Ectodermal cell (in vitro differentiated cells): ENCODE data around the gene CTAGE15. TPM values are rescaled to one million over a fixed set of nuclear protein-coding genes. Genes with fewer than 3 reads are reported as not detected.
"Not testable (repeated sequence)": the region's sequence is repeated elsewhere in the genome, so short reads cannot be mapped to it uniquely, and the experiment has no call there.

Experiments
- H3K27ac ChIP-seq: 2 replicates; pipeline ENCODE4 v1.7.0; 2013; ENCODE audit warnings: mild to moderate bottlenecking, low read depth, low read length; ENCODE audit not compliant: insufficient read depth, poor library complexity, severe bottlenecking
- H3K27me3 ChIP-seq: 2 replicates; pipeline ENCODE4 v1.7.0; 2013; ENCODE audit warnings: mild to moderate bottlenecking, low read length; ENCODE audit not compliant: insufficient read depth, control insufficient read depth, poor library complexity, severe bottlenecking
- H3K36me3 ChIP-seq: one replicate; pipeline ENCODE4 v1.7.0; 2013; ENCODE audit warnings: low read length; ENCODE audit not compliant: control insufficient read depth, insufficient read depth
- H3K4me1 ChIP-seq: one replicate; pipeline ENCODE4 v1.7.0; 2013; ENCODE audit warnings: low read length; ENCODE audit not compliant: control insufficient read depth, insufficient read depth
- H3K4me3 ChIP-seq: 2 replicates; pipeline ENCODE4 v1.7.0; 2013; ENCODE audit warnings: low read depth, low read length, control low read depth; ENCODE audit not compliant: insufficient read depth
- H3K9me3 ChIP-seq: 2 replicates; pipeline ENCODE4 v1.7.0; 2013; ENCODE audit warnings: mild to moderate bottlenecking, low read length, moderate library complexity; ENCODE audit not compliant: control insufficient read depth
- WGBS, 2 experiments: methylation state at CpG; one replicate each; pipeline ENCODE4 v1.1.7; 2013; ENCODE audit warnings: missing lambda C conversion rate in 2 of 2; 5-methylcytosine and 5-hydroxymethylcytosine counted together
- polyA plus RNA-seq, 4 experiments: library from polyadenylated mRNA; stranded (reverse); fragments of 50-300 nt; gene quantifications; one replicate each; pipeline ENCODE4 v1.2.3, GENCODE V29; 2013

Gene CTAGE15, protein sequence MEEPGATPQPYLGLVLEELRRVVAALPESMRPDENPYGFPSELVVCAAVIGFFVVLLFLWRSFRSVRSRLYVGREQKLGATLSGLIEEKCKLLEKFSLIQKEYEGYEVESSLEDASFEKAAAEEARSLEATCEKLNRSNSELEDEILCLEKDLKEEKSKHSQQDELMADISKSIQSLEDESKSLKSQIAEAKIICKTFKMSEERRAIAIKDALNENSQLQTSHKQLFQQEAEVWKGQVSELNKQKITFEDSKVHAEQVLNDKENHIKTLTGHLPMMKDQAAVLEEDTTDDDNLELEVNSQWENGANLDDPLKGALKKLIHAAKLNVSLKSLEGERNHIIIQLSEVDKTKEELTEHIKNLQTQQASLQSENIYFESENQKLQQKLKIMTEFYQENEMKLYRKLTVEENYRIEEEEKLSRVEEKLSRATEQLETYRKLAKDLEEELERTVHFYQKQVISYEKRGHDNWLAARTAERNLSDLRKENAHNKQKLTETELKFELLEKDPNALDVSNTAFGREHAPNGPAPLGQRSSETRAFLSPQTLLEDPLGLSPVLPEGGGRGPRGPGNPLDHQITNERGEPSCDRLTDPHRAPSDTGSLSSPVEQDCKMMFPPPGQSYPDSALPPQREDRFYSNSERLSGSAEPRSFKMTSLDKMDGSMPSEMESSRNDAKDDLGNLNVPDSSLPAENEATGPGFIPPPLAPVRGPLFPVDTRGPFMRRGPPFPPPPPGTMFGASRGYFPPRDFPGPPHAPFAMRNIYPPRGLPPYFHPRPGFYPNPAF
- not detected for polyA plus RNA-seq (2013, experiment 1 of 4)
- polyA plus RNA-seq (2013, experiment 2 of 4) = not detected
- polyA plus RNA-seq (2013, experiment 3 of 4) = 0.16 TPM
- 0.16 TPM for polyA plus RNA-seq (2013, experiment 4 of 4)

DNA sequence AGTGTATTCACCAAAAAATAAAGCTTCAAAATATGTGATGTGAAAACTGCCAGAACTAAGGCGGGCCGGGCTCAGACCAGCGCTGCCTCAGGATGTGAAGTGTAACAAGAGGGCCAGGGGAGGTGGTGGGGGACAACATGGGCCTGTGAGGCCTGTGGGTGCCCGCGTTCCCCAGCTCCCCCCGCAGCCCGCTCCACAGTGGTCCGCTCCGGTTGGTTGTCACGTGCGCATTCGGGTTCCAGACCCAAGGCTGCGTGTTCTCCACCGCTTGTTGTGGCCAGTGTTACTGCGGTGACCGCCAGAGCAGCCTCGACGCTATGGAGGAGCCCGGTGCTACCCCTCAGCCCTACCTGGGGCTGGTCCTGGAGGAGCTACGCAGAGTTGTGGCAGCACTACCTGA lies at the start of gene CTAGE15:
Gene CTAGE15, plus strand, starts transcription at position 301 of the 400 bp plus-strand sequence. Its CDS starts 17 bp downstream, at position 318.
- not testable (repeated sequence) for H3K27me3 ChIP-seq, H3K27ac ChIP-seq, H3K4me3 ChIP-seq, H3K36me3 ChIP-seq, H3K4me1 ChIP-seq, H3K9me3 ChIP-seq
- no CpG with 5 or more reads among the region's 20 CpGs for WGBS, 2 experiments

DNA sequence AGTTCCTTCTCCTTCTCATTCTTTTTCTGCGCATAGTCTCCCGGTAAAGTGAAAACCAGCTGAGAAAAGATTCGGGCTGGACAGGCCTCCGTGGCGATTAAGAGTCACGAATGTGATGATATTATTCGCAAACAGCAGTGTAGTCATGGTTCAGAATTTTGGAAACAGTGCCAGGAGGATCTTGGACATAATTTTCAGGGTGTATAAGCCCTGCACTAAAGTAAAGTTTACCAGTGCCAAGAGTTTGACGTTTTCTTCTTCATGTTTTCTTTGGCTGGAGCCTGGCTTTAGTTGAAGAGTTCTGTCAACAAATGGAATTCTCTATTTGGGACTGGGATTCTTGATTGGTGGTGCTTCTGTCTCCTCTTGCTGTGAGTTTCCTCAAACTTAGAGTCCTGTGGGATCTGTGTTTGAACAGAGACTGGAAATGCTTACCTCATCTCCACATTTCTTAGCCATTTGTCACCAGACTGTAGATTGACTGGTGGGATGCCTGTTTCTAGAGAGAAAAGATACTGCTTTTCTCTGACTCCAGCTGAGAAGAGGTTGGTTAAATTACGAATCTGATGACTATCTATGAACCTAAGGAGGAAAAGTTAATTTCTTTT lies 49.2 kb upstream of the CTAGE15 start:
- H3K4me1 ChIP-seq = peaks cover 17% of the 10 kb centered on the region
- not testable (repeated sequence) for H3K9me3 ChIP-seq, H3K27ac ChIP-seq, H3K27me3 ChIP-seq, H3K36me3 ChIP-seq, H3K4me3 ChIP-seq
- no CpG with 5 or more reads among the region's 9 CpGs for WGBS, 2 experiments

DNA sequence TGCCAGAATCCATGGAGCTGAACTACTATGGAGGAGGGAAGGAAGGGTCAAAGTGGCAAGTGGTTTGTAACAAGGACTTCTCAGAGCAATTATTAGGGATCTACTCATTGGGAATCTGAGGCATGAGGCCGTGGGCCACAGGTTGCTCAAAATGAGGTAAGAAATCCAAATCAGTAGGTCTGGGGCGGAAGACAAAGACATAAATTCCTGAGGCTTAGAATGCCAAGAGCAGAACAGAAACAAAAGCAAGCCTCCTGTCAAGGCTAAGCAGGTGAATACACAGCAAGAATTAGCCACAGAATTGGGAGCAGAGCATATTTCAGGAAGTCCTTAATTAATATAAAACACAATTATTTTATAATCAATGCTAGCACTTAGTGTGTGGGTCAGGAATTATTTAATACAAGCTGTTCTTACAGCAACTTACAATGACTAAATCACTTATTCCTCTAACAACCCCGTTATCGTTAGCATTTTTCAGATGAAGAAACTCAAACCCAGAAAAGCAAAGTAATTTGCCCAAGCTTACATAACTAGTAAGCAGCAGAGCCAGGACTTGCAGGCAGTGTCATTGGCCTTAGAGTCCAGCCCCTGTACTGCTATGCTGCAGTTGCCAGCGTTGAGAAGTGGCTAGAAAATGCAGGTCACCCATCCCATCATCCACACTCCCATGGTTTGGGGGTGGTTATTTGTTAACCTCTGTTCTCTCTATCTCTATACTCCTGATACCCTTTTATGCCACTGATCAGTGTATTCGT lies 40.3 kb upstream of the CTAGE15 start:
- not testable (repeated sequence) for H3K36me3 ChIP-seq, H3K4me3 ChIP-seq, H3K9me3 ChIP-seq, H3K27me3 ChIP-seq, H3K4me1 ChIP-seq, H3K27ac ChIP-seq
- WGBS, 2 experiments = 98 to 99% methylated on average over 2 of the region's 6 CpGs

DNA sequence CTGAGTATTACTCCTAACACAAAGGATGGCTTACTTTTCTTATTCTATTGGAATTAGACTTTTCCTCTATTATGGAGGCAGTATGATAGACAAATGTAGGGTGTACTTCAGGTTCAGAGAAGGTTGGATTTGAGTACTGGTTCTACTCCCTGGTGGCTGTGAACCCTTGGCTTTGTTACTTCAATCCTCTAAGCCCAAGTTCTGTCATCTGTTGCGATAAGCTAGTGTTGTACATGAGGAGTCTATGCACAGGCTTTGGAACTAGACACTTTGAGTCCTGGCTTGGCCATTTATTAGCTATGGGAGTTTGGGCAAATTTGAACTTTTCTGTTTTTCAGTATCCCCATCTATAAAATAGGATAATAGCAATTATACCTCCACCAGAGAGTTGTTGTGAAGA lies 39.7 kb upstream of the CTAGE15 start:
- H3K27ac ChIP-seq, H3K9me3 ChIP-seq, H3K4me1 ChIP-seq, H3K36me3 ChIP-seq, H3K4me3 ChIP-seq, H3K27me3 ChIP-seq: not testable (repeated sequence)
- no CpG with 5 or more reads among the region's 1 CpG for WGBS, 2 experiments

DNA sequence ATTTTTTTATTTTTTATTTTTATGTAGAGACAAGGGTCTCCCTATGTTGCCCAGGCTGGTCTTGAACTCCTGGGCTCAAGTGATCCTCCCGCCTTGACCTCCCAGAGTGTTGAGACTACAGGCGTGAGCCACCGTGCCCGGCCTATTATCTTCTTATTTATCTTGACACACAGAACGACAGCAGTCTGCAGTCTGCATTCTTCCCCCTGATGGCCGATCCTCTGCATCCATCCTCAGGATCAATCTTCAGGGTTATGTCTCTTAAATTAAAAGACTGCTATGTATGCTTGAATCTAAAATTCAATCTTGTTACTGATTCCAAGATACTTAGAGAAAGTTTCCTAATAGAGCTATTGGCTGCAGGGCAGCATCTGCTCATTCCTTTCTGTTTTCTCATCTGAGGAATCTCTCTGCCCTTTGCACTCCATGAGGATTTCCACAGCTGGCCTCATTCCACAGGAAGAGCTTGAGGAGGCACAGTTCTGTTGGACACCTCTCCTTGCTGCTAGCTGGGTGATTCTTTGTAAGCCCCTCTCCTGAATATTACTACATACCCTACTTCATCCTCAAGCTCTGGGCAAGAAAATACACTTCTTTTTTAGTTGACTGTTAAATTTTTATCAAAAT lies 38.3 kb upstream of the CTAGE15 start:
- H3K27me3 ChIP-seq, H3K4me1 ChIP-seq, H3K4me3 ChIP-seq, H3K9me3 ChIP-seq, H3K36me3 ChIP-seq, H3K27ac ChIP-seq: not testable (repeated sequence)
- WGBS, 2 experiments = no CpG with 5 or more reads among the region's 6 CpGs

DNA sequence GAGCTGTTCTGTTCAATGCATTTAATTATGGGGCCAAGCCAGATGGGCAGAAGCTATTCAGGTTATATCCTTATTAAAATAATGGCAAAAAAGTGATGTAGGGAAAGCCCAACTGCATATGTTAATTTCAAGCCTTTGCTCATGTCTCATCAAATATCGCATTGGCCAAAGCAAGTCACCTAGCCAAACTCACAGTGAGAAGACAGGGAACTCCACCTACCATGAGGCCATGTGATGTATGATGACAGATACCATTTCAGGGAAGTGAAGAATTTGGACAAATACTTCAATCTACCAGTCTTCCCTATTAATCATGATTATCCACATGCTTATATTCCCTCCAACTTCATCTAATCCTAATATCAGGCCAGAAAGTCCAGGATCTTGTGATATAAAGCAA lies 35.2 kb upstream of the CTAGE15 start:
- H3K4me1 ChIP-seq, H3K27ac ChIP-seq, H3K4me3 ChIP-seq, H3K36me3 ChIP-seq, H3K27me3 ChIP-seq, H3K9me3 ChIP-seq: not testable (repeated sequence)
- WGBS, 2 experiments = no CpG with 5 or more reads among the region's 1 CpG

DNA sequence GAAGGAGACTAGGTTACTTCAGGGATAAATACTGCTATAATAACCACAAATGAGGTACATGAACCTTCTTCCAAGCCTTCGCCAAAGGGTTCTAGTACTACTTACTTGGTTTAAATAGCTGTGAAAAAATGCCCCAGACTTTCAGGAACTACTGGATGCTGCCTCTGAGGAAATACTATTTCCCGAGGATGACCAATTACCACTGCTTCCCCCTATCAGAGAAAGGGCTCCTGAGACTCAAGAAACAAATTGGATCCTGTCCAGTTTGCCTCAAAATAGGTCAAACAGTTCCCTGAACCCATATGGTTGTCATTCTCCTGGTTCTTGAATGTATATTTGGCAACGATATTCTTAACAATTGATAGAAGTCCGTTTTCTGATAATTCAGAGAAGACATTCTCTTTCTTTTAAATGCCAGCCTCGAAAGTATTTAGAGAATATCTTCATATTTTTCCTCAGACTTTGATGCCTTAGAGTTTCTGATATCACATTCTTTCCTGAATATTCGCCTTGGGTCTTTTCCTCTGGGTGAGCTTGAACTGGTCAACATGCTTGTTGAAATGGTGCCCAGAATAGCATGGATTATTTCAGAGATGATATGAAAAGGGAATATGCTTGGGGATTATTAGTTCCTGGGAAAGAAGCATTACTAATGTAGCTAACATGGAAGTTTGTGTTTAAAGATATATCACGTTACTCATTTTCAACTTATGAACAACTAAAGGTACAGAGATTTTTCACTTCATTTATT lies 28.1 kb upstream of the CTAGE15 start:
- no CpG with 5 or more reads among the region's 7 CpGs for WGBS, 2 experiments
- H3K4me1 ChIP-seq, H3K4me3 ChIP-seq, H3K27ac ChIP-seq, H3K27me3 ChIP-seq, H3K36me3 ChIP-seq, H3K9me3 ChIP-seq: not testable (repeated sequence)

DNA sequence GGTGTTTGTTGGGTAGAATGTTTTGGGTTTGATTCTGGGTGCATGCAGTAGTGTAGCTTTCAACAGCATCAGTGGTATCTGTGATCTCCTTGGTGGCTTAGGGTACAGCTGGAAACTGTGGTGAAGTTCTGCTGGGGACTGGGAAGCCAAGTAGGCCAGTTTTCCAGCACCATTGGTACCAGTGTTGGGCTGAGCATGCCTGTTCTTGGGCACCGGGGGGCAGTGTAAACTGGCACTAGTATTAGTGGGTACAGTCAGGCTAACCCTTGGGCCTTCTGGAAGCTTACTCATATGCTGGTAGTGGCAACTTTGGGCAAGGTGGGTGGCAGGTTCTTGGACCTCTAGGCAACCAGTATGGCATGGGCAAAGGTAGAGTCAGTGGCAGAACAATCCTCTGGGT lies 15.6 kb upstream of the CTAGE15 start:
- not testable (repeated sequence) for H3K27ac ChIP-seq

DNA sequence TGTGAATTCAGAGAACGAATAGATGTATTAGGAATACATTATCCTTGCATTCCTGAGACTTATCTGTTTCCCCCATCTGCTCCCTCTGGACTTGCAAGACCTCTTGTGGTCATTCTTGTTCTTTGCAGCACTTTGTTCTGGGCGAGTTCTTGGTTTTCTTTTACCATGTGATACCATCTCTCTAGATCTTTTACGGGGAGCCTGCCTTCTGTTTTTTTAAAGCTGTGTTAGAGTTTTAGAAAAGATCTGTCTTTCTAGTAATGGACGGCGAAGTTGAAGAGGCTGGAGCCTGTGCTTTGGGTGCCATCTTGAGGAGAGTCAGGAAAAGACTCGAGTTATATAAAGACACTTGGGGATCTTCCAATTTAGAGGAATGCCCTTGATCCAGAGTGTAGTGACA lies 8.3 kb upstream of the CTAGE15 start:
- H3K27ac ChIP-seq, H3K4me3 ChIP-seq, H3K9me3 ChIP-seq, H3K4me1 ChIP-seq, H3K27me3 ChIP-seq, H3K36me3 ChIP-seq: not testable (repeated sequence)
- WGBS, 2 experiments = no CpG with 5 or more reads among the region's 6 CpGs

More for the DNA sequence above, 15.6 kb upstream of the CTAGE15 start:
- H3K9me3 ChIP-seq, H3K4me1 ChIP-seq, H3K36me3 ChIP-seq, H3K27me3 ChIP-seq, H3K4me3 ChIP-seq: not testable (repeated sequence)
- WGBS, 2 experiments = no CpG with 5 or more reads among the region's 1 CpG
